NCI-H1694 (cell line): Measurements from ENCODE around the gene RNF213.
A peak's percentile ranks its signal among the peaks of the same experiment; 100 is the strongest.

Source experiments
- DNase-seq: peaks from one replicate; lab custom pipeline; 2025; lab: John Stamatoyannopoulos, UW

RNF213 gene

GRCh38 chr17:80260791-80261158 is at the start of gene RNF213:
TSS of gene RNF213 (plus strand) at chr17:80260852. CDS start at chr17:80263682, 2,830 bp downstream.
- DNase-seq, result no peak

- no peak for DNase-seq
Measured at GRCh38 chr17:80212109-80212508, 48.5 kb upstream of the RNF213 start.

DNA sequence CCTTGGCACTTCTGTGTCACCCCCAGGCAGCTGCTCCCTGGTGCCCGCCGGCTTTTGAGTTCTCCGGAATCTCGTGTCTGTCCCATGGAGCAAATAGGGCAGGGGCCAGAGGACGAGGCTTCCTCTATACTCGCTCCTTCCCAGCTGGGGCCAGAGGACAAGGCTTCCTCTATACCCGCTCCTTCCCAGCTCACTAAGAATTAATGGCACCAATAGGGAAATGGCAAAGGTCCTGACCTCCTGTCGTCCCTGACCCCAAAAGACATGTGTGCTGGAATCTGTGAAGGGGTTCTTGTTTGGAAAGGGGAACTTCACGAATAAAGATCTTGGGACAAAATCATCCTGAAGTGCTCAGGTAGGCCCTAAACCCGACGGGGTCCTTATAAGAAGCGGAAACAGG is 48.1 kb upstream of the RNF213 start:
- no peak for DNase-seq

DNA sequence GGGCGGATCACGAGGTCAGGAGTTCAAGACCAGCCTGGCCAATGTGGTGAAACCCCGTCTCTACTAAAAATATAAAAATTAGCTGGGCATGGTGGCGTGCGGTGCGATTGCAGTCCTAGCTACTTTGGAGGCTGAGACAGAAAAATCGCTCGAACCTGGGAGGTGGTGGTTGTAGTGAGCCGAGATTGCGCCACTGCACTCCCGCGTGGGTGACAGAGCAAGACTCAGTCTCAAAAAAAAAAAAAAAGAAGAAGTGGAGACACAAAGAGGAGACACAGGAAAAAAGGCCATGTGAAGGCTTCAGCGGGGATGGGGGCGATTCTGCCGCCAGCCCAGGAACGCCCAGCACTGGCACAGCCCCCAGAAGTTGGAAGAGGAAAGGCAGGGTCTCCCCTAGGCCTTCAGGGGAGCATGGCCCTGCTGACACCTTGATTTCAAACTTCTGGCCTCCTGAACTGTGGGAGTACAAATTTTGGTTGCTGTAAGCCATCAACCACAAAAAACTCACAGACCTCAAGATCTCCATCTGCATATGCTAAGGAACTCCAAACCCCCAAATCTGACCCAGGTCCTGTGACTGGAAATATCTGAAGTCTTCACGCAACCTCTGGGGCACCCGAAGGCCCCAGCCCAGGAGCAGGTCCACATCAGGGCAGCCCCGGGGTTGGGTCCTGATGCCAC is 47.5 kb upstream of the RNF213 start:
- no peak for DNase-seq

DNA sequence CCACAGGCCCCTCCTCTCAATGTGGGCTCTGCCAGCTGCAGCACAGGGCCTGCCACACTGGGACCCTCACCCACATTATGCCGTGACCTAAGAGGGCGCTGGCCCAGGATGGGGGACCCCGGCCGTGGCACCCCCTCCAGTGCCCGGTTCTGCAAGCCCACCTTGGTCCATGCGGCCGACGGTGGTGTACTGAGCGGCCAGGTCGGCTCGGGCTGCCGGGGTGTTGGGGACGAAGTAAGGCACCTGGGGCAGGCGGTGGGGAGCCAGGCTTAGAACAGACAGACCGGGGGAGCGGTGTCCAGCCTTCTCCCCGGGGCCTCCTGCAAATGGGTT is 47.0 kb upstream of the RNF213 start:
- no peak for DNase-seq

DNA sequence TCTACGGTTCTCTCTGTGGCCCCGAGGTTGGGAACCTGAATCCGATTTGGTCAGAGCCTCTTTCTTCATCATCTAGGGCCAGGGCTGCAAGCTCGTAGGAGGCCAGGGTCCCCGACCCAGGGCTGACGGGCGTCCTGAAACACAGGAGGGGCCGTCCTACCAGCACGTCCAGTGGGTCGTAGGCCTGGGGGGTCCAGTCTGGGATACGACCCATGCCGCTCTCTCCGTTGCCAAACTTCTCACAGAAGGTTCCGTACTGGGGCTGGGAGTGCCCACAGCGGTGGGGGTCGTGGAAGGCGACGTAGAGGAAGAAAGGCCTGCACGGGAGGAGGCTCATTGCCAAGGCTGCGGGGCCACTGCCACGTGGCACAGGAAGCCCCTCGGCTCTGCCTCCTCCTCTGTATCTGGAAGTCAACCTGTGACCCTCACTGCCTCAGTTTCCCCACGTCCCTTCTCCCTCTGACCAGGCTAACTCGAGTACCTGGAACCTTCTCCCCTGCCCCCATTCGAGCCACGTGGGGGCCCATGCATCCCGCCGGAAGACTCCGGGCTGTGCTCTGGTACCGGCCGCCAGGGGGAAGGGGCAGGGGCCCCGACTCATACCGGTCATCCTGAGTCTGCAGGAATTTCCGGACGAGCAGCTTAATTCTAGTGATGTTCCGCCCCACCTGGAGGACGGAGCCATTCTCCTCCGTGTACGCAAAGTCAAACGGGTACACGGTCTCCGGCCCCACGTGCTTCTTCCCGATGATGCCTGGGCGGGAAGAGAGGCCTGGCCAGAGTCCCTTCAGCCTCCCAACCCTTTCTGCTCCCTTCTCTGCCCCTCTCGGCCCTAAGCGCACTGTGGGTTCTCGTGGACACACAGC is 46.4 kb upstream of the RNF213 start:
- no peak for DNase-seq

GRCh38 chr17:80214878-80215210 is 45.8 kb upstream of the RNF213 start:
- no peak for DNase-seq

- no peak for DNase-seq
Measured at GRCh38 chr17:80216473-80217456, 43.9 kb upstream of the RNF213 start.

DNA sequence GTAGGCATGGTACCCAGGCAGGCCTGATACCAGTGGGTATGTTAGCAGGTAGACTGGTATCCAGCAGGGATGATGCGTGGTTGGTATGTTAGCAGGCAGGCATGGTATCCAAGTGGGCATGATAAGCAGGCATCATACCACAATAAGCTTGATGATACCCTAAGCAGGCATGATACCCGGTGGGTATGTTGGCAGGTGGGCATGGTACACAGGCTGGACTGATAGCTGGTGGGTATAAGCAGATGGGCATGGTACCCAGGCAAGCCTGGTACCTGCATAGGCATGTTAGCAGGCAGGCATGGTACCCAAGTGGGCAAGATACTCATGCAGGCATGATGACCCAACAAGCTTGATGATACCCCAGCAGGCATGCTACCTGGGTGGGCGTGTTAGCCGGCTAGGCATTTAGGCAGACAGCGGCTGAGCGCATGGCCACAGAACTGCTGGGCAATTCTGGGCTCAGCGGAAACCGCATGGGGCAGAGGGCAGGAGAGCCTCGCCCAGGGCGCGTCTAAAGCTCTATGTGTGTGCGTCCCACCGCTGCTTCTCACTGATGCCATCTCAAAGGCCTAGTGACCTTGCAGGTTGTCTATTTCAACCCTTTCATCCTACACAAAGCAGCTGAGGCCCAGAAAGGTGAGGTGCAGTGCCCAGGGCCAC is 42.8 kb upstream of the RNF213 start:
- no peak for DNase-seq

DNA sequence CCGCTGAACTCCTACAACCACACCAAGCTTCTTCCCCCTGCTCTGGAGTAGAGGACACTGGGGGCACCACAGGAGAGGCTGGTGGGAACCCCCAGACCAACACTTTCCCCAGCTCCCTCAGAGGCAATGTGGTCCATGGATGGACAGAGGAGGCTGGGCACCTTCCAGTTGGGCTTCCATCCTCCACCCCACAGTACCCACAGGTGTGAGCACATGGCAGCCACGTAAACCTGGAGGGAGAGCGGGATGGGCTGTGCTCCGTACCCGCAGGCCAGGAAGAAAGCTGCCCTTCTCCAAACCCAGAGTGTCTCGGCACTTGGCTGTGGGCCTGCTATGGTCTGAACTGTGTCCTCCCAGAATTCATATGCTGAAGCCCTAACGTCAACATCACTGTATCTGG is 42.3 kb upstream of the RNF213 start:
- DNase-seq, result no peak

DNA sequence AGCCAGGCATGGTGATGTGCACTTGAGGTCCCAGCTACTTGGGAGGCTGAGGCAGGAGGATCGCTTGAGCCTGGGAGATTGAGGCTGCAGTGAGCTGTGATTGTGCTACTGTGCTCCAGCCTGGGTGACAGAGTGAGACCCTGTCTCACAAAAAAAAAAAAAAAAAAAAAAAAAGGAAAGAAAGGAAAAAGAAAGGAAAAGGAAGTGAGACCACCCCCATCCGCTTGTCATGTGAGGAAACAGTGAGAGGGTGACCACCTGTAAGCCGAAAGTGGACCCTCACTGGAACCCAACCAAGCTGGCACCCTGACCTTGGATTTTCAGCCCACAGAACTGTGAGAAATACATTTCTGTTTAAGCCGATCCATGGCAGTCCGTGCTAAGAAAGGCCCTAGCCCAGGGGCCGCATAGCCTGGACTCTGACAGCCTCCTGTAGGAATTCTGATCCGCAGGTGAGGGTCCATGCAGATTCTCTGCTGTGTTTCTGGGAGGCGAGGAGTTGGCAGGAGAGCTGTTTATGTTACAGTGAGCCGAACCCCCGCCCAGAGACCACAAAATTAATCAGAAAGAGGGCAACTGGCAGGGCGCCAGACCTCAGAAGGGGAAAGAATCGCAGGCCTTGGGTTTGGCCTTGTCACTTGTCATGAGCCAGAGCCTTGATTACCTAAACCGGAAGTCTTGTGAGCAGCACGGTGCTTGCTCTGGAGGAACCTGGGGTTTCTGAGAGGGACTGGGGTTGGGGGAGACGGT is 41.5 kb upstream of the RNF213 start:
- DNase-seq, result peak; percentile 25

DNA sequence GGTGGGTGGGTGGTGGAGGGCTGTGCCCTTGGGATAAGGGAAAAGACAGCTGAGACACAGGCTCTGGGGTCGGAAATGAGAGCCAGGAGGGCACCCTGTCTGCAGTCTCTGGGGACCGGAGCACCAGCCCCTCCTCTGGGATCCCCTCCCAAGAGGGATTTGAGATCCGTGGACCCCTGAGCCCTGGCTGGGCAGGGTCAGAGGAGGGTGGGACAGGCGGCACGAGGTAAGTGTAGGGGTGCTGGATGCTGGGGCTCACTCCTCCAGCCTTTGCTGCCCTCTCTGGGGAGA is 40.9 kb upstream of the RNF213 start:
- DNase-seq, result no peak

DNA sequence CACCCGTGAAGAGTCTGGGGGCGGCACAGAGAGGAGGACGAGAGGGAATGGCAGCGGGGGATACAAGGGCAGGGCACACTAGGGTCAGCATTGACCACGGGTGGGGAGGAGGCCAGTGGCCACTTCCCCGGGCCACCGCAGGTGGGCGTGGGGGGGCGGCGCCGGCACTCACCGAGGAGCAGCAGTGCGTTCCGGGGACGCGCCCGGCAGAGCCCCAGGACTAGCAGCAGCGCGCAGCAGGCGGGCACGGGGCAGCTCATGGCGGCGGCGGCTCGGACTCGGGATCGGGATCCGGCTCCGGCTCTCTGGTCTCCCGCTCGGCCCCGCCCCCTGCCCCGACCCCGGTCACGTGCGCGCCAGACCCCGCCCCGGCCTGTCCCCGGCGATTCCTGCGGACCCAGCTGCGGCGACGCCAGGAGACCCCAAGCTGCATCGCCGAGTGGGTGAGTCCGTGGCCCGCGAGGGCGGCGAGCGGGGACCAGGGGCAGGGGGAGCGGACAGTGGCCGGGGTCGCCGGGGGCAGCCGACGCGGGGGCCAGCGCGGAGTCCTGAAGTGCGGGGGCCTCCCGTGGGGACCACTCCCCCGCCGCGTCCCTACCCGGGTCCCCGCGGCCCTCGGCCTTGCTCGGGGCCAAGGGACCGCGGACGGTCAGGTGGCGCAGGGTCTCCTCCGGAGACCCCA is 40.5 kb upstream of the RNF213 start, which contains the start of the genes SGSH and SLC26A11:
TSS of gene SGSH (minus strand) at position 280 of the 682 bp plus-strand sequence. CDS start at position 260, 20 bp downstream.
TSS of gene SLC26A11 (plus strand) at position 374 of the 682 bp plus-strand sequence. CDS start 1,134 bp downstream, outside the sequence.
- peak; percentile 22 for DNase-seq

DNA sequence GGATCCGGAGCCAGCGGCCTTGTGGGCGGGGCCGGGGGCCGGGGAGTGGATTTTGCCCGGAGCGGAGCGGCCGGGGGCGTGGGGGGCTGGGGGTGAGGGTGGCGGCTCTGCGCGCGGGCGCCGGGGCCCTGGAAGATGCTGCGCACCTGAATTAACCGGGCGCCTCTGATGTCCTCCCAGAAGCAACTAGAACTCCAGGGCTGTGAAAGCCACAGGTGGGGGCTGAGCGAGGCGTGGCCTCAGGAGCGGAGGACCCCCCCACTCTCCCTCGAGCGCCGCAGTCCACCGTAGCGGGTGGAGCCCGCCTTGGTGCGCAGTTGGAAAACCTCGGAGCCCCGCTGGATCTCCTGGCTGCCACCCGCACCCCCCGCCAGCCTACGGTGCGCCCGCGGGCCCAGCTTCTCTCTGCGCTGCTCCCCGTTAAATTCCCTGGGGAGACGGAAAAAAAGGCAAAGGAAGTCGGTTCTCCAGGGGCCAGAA is 39.9 kb upstream of the RNF213 start:
- no peak for DNase-seq

DNA sequence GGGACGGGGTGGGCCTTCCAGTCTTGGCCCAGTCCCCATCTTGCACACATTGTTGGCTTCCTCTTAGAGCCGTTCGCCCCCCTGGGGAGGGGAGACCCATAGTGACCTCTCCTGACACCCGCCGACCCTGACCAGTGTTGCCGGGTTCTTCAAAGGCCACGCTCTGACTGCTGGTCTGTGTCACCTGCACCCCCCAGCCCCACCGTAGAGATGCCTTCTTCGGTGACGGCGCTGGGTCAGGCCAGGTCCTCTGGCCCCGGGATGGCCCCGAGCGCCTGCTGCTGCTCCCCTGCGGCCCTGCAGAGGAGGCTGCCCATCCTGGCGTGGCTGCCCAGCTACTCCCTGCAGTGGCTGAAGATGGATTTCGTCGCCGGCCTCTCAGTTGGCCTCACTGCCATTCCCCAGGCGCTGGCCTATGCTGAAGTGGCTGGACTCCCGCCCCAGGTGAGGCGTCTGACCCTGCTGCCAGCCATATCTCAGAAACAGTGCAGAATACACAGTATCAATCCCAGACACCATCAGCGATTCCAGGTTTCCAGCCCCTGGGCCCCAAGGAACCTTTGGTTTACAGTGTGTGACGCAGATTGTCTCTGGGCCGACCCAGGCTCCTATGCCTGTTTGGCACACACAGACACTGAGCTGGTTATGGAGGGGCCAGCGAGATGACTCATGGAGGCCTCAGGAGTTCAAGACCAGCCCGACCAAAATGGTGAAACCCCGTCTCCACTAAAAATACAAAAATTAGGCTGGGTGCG is 39.1 kb upstream of the RNF213 start:
- DNase-seq, result no peak

DNA sequence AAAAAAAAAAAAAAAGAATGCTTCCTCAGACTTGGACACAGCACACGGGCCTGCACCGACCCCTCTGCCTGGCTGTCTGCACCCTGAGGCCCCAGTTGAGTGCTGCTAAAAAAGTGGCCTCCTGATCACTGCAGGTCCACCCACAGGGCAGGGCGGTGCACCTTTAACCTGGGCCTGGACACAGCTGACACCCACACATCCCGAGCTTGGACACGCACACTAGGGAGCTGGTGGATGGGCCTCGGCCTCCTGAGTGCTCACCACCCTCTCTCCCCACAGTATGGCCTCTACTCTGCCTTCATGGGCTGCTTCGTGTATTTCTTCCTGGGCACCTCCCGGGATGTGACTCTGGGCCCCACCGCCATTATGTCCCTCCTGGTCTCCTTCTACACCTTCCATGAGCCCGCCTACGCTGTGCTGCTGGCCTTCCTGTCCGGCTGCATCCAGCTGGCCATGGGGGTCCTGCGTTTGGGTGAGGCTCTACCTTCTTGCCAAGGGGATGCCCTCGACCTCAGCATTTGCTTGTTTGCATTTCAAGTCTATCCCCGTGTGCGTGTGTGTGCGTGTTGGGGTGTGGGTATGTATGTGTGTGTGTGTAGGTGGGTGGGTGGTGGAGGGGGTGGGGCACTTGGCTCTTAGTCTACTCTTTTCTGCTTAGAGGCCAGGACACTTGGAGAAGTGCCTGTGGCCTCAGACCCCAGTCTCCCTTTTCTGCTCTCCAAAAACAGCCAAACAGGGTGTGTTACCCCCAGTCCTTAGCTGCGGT is 38.1 kb upstream of the RNF213 start:
- DNase-seq, result no peak

DNA sequence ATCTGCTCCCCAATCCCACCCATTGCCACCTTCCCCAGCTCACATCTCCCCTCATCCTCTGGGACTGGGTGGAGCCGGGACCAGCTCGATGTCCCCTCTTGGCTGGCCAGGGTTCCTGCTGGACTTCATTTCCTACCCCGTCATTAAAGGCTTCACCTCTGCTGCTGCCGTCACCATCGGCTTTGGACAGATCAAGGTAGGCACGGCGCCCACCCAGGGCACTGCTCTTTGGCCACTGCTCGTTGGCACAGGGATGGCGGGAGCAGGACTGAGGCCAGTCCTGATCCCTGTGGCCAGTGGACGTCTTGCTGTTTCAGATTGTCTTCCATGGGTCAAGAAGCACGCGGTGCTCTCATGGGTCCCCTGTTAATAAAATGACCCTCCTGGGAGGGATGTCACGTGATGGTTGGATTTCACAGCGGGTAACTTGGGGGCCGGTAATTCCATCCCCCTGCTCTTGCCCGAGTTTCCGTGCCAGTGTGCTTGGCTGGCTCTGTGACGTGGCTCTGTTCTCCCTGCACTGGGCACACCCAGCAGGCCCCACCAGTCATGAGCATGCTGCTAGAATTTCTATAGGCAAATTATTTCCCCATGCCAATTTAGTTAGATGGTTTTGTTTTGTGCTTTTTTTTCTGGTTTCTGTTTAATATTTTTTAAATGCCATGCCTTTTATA is 37.4 kb upstream of the RNF213 start:
- no peak for DNase-seq

DNA sequence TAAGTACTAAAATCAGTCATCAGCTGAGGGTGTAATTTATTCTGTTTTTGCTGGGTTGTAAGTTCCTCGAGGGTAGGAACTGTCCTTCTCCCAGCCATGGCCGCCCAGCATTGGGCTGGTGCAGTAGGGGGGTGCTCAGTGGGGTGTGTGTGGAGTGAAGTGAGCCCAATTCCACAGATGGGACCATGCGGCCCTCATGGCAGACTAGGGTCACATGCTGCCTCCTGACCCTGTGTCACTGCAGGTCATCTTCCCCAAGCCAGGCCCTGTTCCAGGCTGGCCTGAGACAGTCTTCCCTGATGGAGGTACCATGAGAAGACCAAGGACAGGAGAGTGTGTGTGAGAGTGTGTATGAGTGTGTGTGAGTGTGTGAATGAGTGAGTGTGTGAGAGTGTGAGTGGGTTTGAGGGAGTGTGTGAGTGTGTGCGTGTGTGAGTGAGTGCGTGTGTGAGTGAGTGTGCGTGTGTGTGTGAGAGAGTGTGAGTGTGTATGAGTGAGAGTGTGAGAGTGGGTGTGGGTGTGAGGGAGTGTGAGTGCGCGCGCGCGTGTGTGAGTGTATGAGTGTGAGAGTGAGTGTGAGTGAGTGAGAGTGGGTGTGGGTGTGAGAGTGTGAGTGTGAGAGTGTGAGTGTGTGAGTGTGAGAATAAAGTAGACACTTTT is 36.7 kb upstream of the RNF213 start:
- DNase-seq, result no peak
